ENCODE results near the gene ADAM23. TPM values are rescaled to one million over a fixed set of nuclear protein-coding genes. Genes with fewer than 3 reads are reported as not detected.

The ADAM23 gene
- polyA plus RNA-seq, 1 donor (not counting 4 experiments of a cell fraction or from before 2014, with no cell fraction given): 1.3 TPM

DNA sequence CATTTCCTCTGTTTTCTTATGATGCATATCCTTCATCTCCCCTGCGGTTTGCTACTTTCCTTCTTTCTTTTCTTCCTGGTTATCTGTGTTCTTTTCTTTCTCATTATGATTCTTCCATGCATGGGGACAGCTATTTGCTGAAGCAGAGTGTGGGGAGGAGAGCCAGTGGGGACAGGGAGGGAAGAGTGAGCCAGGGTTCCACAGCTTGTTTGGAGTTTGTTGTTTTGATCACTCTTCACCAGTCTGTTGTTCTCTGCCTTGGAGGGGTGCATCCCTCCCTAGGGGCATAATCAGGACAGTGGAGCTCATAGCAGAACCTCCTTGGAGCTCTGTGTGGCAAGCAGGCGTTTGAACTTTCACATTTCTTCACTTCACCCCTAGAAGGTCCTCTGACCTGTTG is 68.0 kb downstream of the ADAM23 start:
- Histone ChIP-seq H3K4me3 (ENCODE audit: control insufficient read depth in 2 of 3, extremely low read depth in 1 of 3, insufficient read depth in 2 of 3, low read depth in 1 of 3, low read length in 3 of 3) (no peak overlapping the region), H3K27ac (ENCODE audit: control insufficient read depth, insufficient read depth, low read length) (no peak overlapping the region), H3K9me3 (ENCODE audit: control insufficient read depth, low read depth, low read length) (no peaks in the 10 kb centered on the region), H3K79me2 (ENCODE audit: control insufficient read depth, insufficient read depth, low read length) (no peaks in the 10 kb centered on the region), H3K9me1 (ENCODE audit: control insufficient read depth, extremely low read depth, insufficient read depth, low read length) (no peaks in the 10 kb centered on the region), H4K20me1 (ENCODE audit: control insufficient read depth, extremely low read depth, insufficient read depth, low read length) (no peaks in the 10 kb centered on the region), H3K4me2 (ENCODE audit: control insufficient read depth, extremely low read depth, insufficient read depth, low read depth, low read length) (no peak overlapping the region), H3K36me3 (ENCODE audit: control insufficient read depth in 2 of 2, extremely low read depth in 1 of 2, insufficient read depth in 2 of 2, low read length in 2 of 2) (no peaks in the 10 kb centered on the region), H3K4me1 (ENCODE audit: control insufficient read depth, extremely low read depth, insufficient read depth, low read length) (no peaks in the 10 kb centered on the region), H2AFZ (ENCODE audit: control insufficient read depth, low read length) (no peak overlapping the region), H3K27me3 (ENCODE audit: control insufficient read depth, extremely low read depth, insufficient read depth, low read length) (no peaks in the 10 kb centered on the region), H3K9ac (ENCODE audit: control insufficient read depth, extremely low read depth, insufficient read depth, low read length) (no peak overlapping the region)
- dilution Hi-C loops (cut with MboI; ENCODE audit: extremely low pct_ligation_motif_present, low sequenced_read_pairs): no loop called here
- no peak for DNase-seq (ENCODE audit: low read depth, low spot score)
- TF ChIP-seq, protein P1, sequence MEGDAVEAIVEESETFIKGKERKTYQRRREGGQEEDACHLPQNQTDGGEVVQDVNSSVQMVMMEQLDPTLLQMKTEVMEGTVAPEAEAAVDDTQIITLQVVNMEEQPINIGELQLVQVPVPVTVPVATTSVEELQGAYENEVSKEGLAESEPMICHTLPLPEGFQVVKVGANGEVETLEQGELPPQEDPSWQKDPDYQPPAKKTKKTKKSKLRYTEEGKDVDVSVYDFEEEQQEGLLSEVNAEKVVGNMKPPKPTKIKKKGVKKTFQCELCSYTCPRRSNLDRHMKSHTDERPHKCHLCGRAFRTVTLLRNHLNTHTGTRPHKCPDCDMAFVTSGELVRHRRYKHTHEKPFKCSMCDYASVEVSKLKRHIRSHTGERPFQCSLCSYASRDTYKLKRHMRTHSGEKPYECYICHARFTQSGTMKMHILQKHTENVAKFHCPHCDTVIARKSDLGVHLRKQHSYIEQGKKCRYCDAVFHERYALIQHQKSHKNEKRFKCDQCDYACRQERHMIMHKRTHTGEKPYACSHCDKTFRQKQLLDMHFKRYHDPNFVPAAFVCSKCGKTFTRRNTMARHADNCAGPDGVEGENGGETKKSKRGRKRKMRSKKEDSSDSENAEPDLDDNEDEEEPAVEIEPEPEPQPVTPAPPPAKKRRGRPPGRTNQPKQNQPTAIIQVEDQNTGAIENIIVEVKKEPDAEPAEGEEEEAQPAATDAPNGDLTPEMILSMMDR (optimal IDR thresholded peaks at IDR 0.05 in 1 of 3, IDR thresholded peaks at IDR 0.05 in 1 of 3, conservative IDR thresholded peaks at IDR 0.05 in 1 of 3; ENCODE audit: extremely low read depth in 1 of 3, insufficient read depth in 2 of 3, low read length in 3 of 3): no peak
- TF ChIP-seq EZH2 (IDR thresholded peaks at IDR 0.05; ENCODE audit: low read length): no peak
- FAIRE-seq: no peak

DNA sequence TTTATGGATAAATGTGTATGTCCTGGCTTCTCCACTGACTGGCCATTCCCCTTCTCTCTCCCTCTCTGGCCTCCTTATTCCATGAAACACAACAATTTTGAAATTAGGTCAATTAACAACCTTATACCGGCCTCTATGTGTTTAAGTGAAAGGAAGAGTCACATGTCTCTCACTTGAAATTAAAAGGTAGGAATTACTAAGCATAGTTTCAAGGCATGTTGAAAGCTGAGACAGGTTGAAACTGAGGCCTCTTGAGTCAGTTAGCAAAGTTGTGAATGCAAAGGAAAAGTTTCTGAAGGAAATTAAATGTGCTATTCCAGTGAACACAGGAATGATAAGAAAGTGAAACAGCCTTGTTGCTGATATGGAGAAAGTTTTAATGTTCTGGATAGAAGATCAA is 69.7 kb downstream of the ADAM23 start:
- Histone ChIP-seq H4K20me1 (ENCODE audit: control insufficient read depth, extremely low read depth, insufficient read depth, low read length) (no peaks in the 10 kb centered on the region), H2AFZ (ENCODE audit: control insufficient read depth, low read length) (no peak overlapping the region), H3K4me2 (ENCODE audit: control insufficient read depth, extremely low read depth, insufficient read depth, low read depth, low read length) (no peak overlapping the region), H3K36me3 (ENCODE audit: control insufficient read depth in 2 of 2, extremely low read depth in 1 of 2, insufficient read depth in 2 of 2, low read length in 2 of 2) (no peaks in the 10 kb centered on the region), H3K9me1 (ENCODE audit: control insufficient read depth, extremely low read depth, insufficient read depth, low read length) (no peaks in the 10 kb centered on the region), H3K27me3 (ENCODE audit: control insufficient read depth, extremely low read depth, insufficient read depth, low read length) (no peaks in the 10 kb centered on the region), H3K4me1 (ENCODE audit: control insufficient read depth, extremely low read depth, insufficient read depth, low read length) (no peaks in the 10 kb centered on the region), H3K79me2 (ENCODE audit: control insufficient read depth, insufficient read depth, low read length) (no peaks in the 10 kb centered on the region), H3K9ac (ENCODE audit: control insufficient read depth, extremely low read depth, insufficient read depth, low read length) (no peak overlapping the region), H3K27ac (ENCODE audit: control insufficient read depth, insufficient read depth, low read length) (no peak overlapping the region), H3K4me3 (ENCODE audit: control insufficient read depth in 2 of 3, extremely low read depth in 1 of 3, insufficient read depth in 2 of 3, low read depth in 1 of 3, low read length in 3 of 3) (no peak overlapping the region), H3K9me3 (ENCODE audit: control insufficient read depth, low read depth, low read length) (no peaks in the 10 kb centered on the region)
- dilution Hi-C loops (cut with MboI; ENCODE audit: extremely low pct_ligation_motif_present, low sequenced_read_pairs): no loop called here
- no peak for FAIRE-seq
- no peak for TF ChIP-seq EZH2 (IDR thresholded peaks at IDR 0.05; ENCODE audit: low read length)
- TF ChIP-seq, protein P1 (optimal IDR thresholded peaks at IDR 0.05 in 1 of 3, IDR thresholded peaks at IDR 0.05 in 1 of 3, conservative IDR thresholded peaks at IDR 0.05 in 1 of 3; ENCODE audit: extremely low read depth in 1 of 3, insufficient read depth in 2 of 3, low read length in 3 of 3): no peak
- no peak for DNase-seq (ENCODE audit: low read depth, low spot score)

All from keratinocyte (primary cell).